ENCODE measurements around the gene RNF152. TPM values are rescaled to one million over a fixed set of nuclear protein-coding genes. Genes with fewer than 3 reads are reported as not detected.

RNF152 gene
- total and polyA plus RNA-seq, 8 donors: 1.4 to 99.9 (median 16.1) TPM

GRCh38 chr18:61935362-61935761 lies 42.6 kb upstream of the RNF152 start:
- 51 to 67% (median 64%) methylated on average over 3 of the region's 3 CpGs for WGBS, 5 donors
- H3K9me3 ChIP-seq: no peaks in the 10 kb centered on the region
- no peaks in the 10 kb centered on the region for H3K27me3 ChIP-seq
- H3K27ac ChIP-seq: no peak overlapping the region
- no peaks in the 10 kb centered on the region for H3K36me3 ChIP-seq
- intact Hi-C loops (cut with DNase I; ENCODE audit: low total_unique reads): no loop called here
- no peak for TF ChIP-seq POLR2A (IDR thresholded peaks at IDR 0.05)
- no peak for TF ChIP-seq POLR2AphosphoS5 (IDR thresholded peaks at IDR 0.05)
- TF ChIP-seq CTCF (IDR thresholded peaks at IDR 0.05): no peak
- TF ChIP-seq EP300 (IDR thresholded peaks at IDR 0.05): no peak
- no peak for DNase-seq
- H3K4me1 ChIP-seq: no peaks in the 10 kb centered on the region
- H3K4me3 ChIP-seq: no peak overlapping the region

GRCh38 chr18:61931654-61932379 lies 39.0 kb upstream of the RNF152 start:
- Histone ChIP-seq H3K9me3 (no peaks in the 10 kb centered on the region), H3K27ac (no peak overlapping the region), H3K4me3 (no peak overlapping the region), H3K4me1 (no peaks in the 10 kb centered on the region), H3K27me3 (no peaks in the 10 kb centered on the region), H3K36me3 (no peaks in the 10 kb centered on the region)
- no peak for DNase-seq
- TF ChIP-seq POLR2A (IDR thresholded peaks at IDR 0.05): no peak
- no peak for TF ChIP-seq POLR2AphosphoS5 (IDR thresholded peaks at IDR 0.05)
- TF ChIP-seq CTCF (IDR thresholded peaks at IDR 0.05): no peak
- TF ChIP-seq EP300 (IDR thresholded peaks at IDR 0.05): no peak
- intact Hi-C loops (cut with DNase I; ENCODE audit: low total_unique reads): no loop called here
- 86 to 92% (median 89%) methylated on average over 6 of the region's 6 CpGs for WGBS, 5 donors

GRCh38 chr18:61929881-61930640 lies 37.3 kb upstream of the RNF152 start:
- H3K4me1 ChIP-seq: no peaks in the 10 kb centered on the region
- intact Hi-C loops (cut with DNase I; ENCODE audit: low total_unique reads): no loop called here
- DNase-seq: no peak
- no peak overlapping the region for H3K27ac ChIP-seq
- TF ChIP-seq POLR2AphosphoS5 (IDR thresholded peaks at IDR 0.05) (no peak), EP300 (IDR thresholded peaks at IDR 0.05) (no peak), POLR2A (IDR thresholded peaks at IDR 0.05) (no peak), CTCF (IDR thresholded peaks at IDR 0.05) (no peak)
- WGBS, 5 donors: 66 to 82% (median 75%) methylated on average over 3 of the region's 3 CpGs
- no peaks in the 10 kb centered on the region for H3K9me3 ChIP-seq
- H3K4me3 ChIP-seq: no peak overlapping the region
- no peaks in the 10 kb centered on the region for H3K36me3 ChIP-seq
- H3K27me3 ChIP-seq: no peaks in the 10 kb centered on the region

GRCh38 chr18:61926532-61926931 lies 33.7 kb upstream of the RNF152 start:
- WGBS, 5 donors: 52 to 74% (median 61%) methylated on average over 4 of the region's 4 CpGs
- no peak overlapping the region for H3K4me3 ChIP-seq
- H3K27me3 ChIP-seq: no peaks in the 10 kb centered on the region
- no peak for TF ChIP-seq EP300 (IDR thresholded peaks at IDR 0.05)
- no peak for TF ChIP-seq POLR2AphosphoS5 (IDR thresholded peaks at IDR 0.05)
- TF ChIP-seq POLR2A (IDR thresholded peaks at IDR 0.05): no peak
- no peak for TF ChIP-seq CTCF (IDR thresholded peaks at IDR 0.05)
- H3K9me3 ChIP-seq: no peaks in the 10 kb centered on the region
- H3K36me3 ChIP-seq: no peaks in the 10 kb centered on the region
- DNase-seq: no peak
- H3K4me1 ChIP-seq: no peaks in the 10 kb centered on the region
- H3K27ac ChIP-seq: no peak overlapping the region
- intact Hi-C loops (cut with DNase I; ENCODE audit: low total_unique reads): no loop called here

Measured in stomach (tissue), 9 donors.